Colon (tissue), 2 donors: Measurements from ENCODE around the gene MTHFD2L.
"Not testable (repeated sequence)": the region's sequence is repeated elsewhere in the genome, so short reads cannot be mapped to it uniquely, and the experiment has no call there.

ENCODE experiments used
- FAIRE-seq: peaks from 2 replicates; lab custom pipeline; 2012; peaks lifted over from hg19 to GRCh38; lab: Jason Lieb, UNC
- donor health status: control.
- donor health status: control.

MTHFD2L gene

GRCh38 chr4:74157561-74158465 lies at the start of gene MTHFD2L:
TSS of gene MTHFD2L (plus strand) at chr4:74158118. CDS start at chr4:74158139, 21 bp downstream.
- FAIRE-seq, result no peak

GRCh38 chr4:74108457-74109115 lies 49.3 kb upstream of the MTHFD2L start:
- FAIRE-seq, result no peak

GRCh38 chr4:74109116-74109869 lies 48.6 kb upstream of the MTHFD2L start:
- FAIRE-seq, result no peak

DNA sequence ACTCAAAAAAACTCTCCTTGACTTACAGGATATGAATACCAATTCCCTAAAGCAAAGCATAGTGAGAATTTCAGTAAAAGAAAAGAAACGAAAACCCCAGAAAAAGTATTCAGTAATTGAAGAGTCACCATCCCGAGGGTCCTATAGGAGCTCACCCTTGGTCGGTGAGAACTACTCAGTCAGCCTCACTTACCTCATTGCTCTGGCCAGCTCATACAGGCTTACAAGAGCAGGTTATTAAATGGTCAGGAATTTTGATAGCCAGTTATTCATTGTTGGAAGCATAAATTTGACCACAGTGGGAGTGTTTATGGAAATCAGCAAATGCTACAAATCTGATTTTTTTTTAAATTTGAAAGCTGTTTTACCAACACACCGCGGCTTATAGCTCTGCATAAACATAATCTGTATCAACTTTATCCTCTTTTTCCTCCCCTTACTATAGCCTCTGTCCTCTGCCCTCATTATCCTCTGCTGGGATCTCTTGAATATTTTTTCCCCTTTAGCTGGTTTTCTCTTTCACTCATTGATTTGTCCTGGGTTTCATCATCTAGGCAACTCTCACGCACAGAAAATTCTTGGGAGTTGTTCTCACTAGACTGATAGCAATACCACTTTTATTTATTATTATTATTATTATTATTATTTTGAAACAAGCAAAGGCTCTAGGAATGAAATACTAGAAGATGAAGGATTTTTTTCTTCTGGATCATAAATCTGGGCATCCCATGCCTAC lies 47.9 kb upstream of the MTHFD2L start:
- no peak for FAIRE-seq

- FAIRE-seq, result no peak
These were observed 47.2 kb upstream of the MTHFD2L start for GRCh38 chr4:74110670-74111069.

DNA sequence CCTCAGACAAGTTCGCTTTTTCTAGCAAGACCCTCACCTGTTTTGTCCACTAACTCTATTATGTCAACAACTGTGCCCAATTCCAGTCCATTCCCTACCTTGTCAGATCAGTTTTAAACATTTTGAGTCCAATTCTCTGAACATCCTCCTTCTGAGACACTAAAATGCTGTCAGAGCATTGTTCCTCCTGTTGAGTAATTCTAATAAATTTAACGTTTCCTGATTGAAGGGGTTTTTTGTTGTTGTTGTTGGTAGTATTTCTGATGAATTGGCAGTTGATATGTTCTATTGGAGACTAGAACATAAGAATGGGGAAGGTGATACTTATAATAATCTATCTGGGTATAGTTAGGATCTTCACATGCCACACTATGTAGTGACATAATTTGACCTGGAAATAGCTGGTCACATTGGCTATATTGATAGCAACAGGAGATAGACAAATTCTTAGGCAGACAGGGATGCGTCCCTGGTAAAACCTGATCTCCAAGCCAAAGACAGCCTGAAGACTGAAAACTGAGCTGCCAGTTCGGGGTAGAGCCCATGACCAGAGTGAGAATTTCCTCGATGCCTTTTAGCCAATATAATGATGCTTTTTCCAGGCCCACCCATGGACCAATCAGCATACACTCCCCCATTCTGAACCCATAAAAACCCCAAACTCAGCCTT lies 46.5 kb upstream of the MTHFD2L start:
- FAIRE-seq, result no peak

GRCh38 chr4:74111990-74112389 lies 45.9 kb upstream of the MTHFD2L start:
- FAIRE-seq, result no peak

- FAIRE-seq, result no peak
These were observed 45.4 kb upstream of the MTHFD2L start for GRCh38 chr4:74112399-74113105.

DNA sequence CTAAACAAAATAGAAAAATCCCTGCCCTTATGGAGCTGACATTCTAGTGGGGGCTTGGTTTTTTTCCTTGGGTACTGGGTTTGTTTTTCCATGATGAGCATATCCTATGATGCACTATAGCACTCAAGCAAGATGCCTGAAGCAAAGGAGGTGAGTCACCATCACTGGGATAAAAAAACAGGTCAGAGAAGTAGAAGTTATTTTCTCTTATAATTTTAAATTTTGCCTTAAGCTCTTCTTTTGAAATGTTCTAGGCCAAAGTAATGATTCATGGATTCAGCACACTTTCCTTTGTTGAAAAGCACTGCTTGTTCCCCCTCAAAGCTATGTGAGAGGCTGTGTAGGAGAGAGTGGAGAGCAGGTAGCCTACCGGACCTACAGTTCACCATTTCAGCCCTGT lies 43.7 kb upstream of the MTHFD2L start:
- no peak for FAIRE-seq

GRCh38 chr4:74117024-74117534 lies 40.8 kb upstream of the MTHFD2L start:
- no peak for FAIRE-seq

- FAIRE-seq, result no peak
These were observed 39.1 kb upstream of the MTHFD2L start for GRCh38 chr4:74118600-74119338.

- no peak for FAIRE-seq
These were observed 37.8 kb upstream of the MTHFD2L start for GRCh38 chr4:74120086-74120485.

GRCh38 chr4:74121643-74122579 lies 36.0 kb upstream of the MTHFD2L start:
- FAIRE-seq, result no peak

GRCh38 chr4:74123065-74123728 lies 34.7 kb upstream of the MTHFD2L start:
- FAIRE-seq, result no peak

DNA sequence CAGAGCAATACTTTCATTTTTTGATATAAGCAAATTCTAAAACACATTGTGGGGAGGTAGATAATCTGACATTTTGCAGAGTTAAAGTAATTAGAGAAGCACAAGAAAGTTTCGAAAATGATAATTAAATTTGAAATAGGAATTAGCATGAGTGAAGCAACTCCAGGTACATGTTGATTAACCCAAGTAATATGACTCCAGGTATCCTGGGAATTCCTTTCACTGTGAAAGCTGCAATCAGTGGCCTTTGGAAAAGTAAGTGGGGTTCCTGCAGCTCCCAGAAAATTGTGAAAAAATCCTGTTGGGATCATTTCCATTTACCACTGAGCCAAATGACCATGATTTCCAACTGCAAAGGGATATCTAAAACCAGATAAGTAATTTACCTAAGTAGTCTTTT lies 32.9 kb upstream of the MTHFD2L start:
- FAIRE-seq, result no peak

GRCh38 chr4:74127745-74128144 lies 30.2 kb upstream of the MTHFD2L start:
- no peak for FAIRE-seq

DNA sequence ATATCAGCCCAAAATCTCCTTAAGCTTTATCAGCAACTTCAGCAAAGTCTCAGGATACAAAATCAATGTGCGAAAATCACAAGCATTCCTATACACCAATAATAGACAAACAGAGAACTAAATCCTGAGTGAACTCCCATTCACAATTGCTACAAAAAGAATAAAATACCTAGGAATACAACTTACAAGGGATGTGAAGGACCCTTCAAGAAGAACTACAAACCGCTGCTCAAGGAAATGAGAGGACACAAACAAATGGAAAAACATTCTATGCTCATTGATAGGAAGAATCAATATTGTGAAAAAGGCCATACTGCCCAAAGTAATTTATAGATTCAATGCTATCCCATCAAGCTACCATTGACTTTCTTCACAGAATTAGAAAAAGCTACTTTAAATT lies 27.1 kb upstream of the MTHFD2L start:
- not testable (repeated sequence) for FAIRE-seq

GRCh38 chr4:74132188-74132587 lies 25.7 kb upstream of the MTHFD2L start:
- FAIRE-seq, result not testable (repeated sequence)
